Osteocyte (in vitro differentiated cells): ENCODE results near the gene CDH18. TPM values are rescaled to one million over a fixed set of nuclear protein-coding genes. Genes with fewer than 3 reads are reported as not detected.

Experiments used
- DNase-seq: peaks from one replicate; pipeline ENCODE4 v3.0.0; 2021; ENCODE audit warnings: mixed read lengths; ENCODE audit not compliant: unreplicated experiment; ENCODE audit errors: extremely low spot score
- H3K27ac Mint-ChIP-seq: one replicate; pipeline ENCODE4 v1.8.0; 2021; ENCODE audit warnings: mild to moderate bottlenecking, mixed read lengths; ENCODE audit not compliant: unreplicated experiment
- H3K27me3 Mint-ChIP-seq: one replicate; pipeline ENCODE4 v1.8.0; 2021; ENCODE audit warnings: mixed read lengths; ENCODE audit not compliant: unreplicated experiment
- H3K36me3 Mint-ChIP-seq: one replicate; pipeline ENCODE4 v1.8.0; 2021; ENCODE audit warnings: mixed read lengths; ENCODE audit not compliant: unreplicated experiment
- H3K4me1 Mint-ChIP-seq: one replicate; pipeline ENCODE4 v1.8.0; 2021; ENCODE audit warnings: mixed read lengths; ENCODE audit not compliant: unreplicated experiment
- H3K4me3 Mint-ChIP-seq: one replicate; pipeline ENCODE4 v1.8.0; 2021; ENCODE audit warnings: mild to moderate bottlenecking, moderate library complexity, mixed read lengths; ENCODE audit not compliant: unreplicated experiment
- H3K9me3 Mint-ChIP-seq: one replicate; pipeline ENCODE4 v1.8.0; 2021; ENCODE audit warnings: mixed read lengths; ENCODE audit not compliant: unreplicated experiment
- total RNA-seq: library from RNA; stranded (reverse); gene quantifications from 2 replicates; pipeline ENCODE4 v1.2.1, GENCODE V29; 2021
- TF ChIP-seq, protein P1 (sequence below): fragments of 200-600 bp; sonication (generic); IDR thresholded peaks from 2 replicates; pipeline ENCODE4 v1.5.0; 2021; ENCODE audit warnings: antibody characterized with exemption, mild to moderate bottlenecking, moderate library complexity

CDH18 gene
- total RNA-seq, 1 donor from 2014 or later = not detected

- TF ChIP-seq, protein P1, sequence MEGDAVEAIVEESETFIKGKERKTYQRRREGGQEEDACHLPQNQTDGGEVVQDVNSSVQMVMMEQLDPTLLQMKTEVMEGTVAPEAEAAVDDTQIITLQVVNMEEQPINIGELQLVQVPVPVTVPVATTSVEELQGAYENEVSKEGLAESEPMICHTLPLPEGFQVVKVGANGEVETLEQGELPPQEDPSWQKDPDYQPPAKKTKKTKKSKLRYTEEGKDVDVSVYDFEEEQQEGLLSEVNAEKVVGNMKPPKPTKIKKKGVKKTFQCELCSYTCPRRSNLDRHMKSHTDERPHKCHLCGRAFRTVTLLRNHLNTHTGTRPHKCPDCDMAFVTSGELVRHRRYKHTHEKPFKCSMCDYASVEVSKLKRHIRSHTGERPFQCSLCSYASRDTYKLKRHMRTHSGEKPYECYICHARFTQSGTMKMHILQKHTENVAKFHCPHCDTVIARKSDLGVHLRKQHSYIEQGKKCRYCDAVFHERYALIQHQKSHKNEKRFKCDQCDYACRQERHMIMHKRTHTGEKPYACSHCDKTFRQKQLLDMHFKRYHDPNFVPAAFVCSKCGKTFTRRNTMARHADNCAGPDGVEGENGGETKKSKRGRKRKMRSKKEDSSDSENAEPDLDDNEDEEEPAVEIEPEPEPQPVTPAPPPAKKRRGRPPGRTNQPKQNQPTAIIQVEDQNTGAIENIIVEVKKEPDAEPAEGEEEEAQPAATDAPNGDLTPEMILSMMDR = no peak
- Mint-ChIP-seq H3K9me3 (no peaks in the 10 kb centered on the region), H3K27ac (no peak overlapping the region), H3K4me3 (no peak overlapping the region), H3K27me3 (no peaks in the 10 kb centered on the region), H3K36me3 (no peaks in the 10 kb centered on the region), H3K4me1 (no peaks in the 10 kb centered on the region)
- DNase-seq = no peak
Observed at GRCh38 chr5:20029266-20029665, 41.3 kb upstream of the CDH18 start.

GRCh38 chr5:20028506-20028905 is 40.5 kb upstream of the CDH18 start:
- no peak for DNase-seq
- Mint-ChIP-seq H3K4me1 (no peaks in the 10 kb centered on the region), H3K27ac (no peak overlapping the region), H3K27me3 (no peaks in the 10 kb centered on the region), H3K9me3 (no peaks in the 10 kb centered on the region), H3K4me3 (no peak overlapping the region), H3K36me3 (no peaks in the 10 kb centered on the region)
- TF ChIP-seq, protein P1 = no peak

DNA sequence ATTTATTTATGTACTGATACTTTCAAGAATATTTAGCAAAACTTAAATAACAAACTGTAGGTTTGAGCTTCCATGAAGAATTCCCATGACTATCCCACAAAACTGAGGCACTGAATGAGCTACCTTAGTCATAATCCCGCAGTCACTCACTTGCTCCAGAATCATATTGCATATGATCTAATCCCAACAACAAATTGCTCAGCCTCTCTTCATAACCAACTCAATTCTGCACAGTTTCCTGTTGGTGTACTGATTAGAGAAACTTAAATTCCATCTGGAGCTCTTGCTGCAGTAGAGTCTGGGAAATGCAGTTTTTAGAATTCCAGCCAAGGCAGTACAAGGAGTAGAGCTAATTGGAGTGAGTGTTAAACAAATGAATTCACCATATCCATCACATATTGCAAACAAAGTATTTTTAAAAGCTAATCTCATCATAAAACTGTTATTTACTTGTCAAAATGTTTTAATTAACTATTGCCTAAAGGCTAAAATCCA is 35.7 kb upstream of the CDH18 start:
- Mint-ChIP-seq H3K36me3 (no peaks in the 10 kb centered on the region), H3K4me3 (no peak overlapping the region), H3K27me3 (no peaks in the 10 kb centered on the region), H3K9me3 (peaks cover 16% of the 10 kb centered on the region), H3K27ac (no peak overlapping the region), H3K4me1 (no peaks in the 10 kb centered on the region)
- TF ChIP-seq, protein P1 = no peak
- DNase-seq = no peak

DNA sequence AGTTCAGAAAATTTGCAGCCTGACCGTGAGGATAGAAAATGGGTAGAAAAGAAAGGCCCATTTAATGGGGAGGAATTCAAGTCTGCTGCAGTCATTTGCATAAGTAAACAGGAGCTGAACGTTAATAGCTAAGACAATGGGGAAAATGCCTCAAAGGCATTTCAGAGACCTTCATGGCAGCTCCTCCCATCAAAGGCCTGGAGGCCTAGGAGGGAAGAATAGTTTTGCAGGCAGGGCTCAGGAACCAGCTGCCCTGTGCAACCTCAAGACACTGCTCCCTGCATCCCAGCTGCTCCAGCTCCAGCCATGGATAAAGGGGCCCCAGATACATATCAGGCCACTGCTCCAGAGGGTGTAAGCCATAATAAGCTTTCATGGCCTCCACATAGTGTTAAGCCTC is 32.2 kb upstream of the CDH18 start:
- Mint-ChIP-seq H3K27ac (no peak overlapping the region), H3K4me3 (no peak overlapping the region), H3K4me1 (no peaks in the 10 kb centered on the region), H3K9me3 (peaks cover 19% of the 10 kb centered on the region), H3K36me3 (no peaks in the 10 kb centered on the region), H3K27me3 (no peaks in the 10 kb centered on the region)
- DNase-seq = no peak
- TF ChIP-seq, protein P1 = no peak

- no peaks in the 10 kb centered on the region for H3K4me1 Mint-ChIP-seq
- H3K9me3 Mint-ChIP-seq = peaks cover 19% of the 10 kb centered on the region
- TF ChIP-seq, protein P1 = no peak
- H3K36me3 Mint-ChIP-seq = no peaks in the 10 kb centered on the region
- H3K27ac Mint-ChIP-seq = no peak overlapping the region
- H3K27me3 Mint-ChIP-seq = peaks cover 3% of the 10 kb centered on the region
- H3K4me3 Mint-ChIP-seq = no peak overlapping the region
- no peak for DNase-seq
Observed at GRCh38 chr5:20017021-20017420, 29.0 kb upstream of the CDH18 start.
